ENCODE measurements around the gene ATP6V1F. TPM values are rescaled to one million over a fixed set of nuclear protein-coding genes. Genes with fewer than 3 reads are reported as not detected.

The ATP6V1F gene
- total and polyA plus RNA-seq, 5 donors from 2014 or later = 67.9 to 361 (median 331) TPM

DNA sequence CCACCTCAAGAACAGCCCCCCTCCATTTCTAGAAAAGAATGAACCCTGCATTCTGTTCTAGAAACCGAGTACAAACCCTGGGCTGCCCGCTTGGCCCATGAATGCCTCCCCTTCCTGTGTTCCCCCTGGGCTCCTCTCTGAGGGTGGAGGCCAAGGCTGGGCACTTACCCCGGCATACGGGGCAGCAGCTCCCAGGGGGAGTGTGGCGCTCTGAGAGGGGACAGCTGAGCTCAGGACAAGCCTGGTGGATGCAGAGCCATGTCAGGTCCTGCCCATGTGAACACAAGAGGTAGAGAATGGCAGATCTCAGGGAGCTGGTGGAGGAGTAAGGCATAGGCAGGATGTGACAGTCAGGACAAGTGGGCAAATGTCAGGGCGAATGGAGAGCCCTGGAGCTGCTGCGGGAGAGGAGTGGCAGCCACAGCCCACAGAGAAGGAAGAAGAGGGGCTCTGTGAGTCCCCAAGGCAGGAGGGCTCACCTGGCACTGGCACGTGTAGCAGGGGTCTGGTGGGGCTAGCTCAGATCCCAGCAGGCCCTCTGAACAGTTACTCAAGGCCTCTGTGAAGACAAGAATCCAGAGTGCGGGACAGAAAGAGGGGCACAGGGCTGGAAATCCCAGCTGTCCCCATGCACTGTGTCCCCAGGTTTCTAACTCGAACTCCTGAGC is 18.9 kb downstream of the ATP6V1F start:
- Histone ChIP-seq H3K9me3 (ENCODE audit: control insufficient read depth in 2 of 2, low read length in 2 of 2) (no peaks in the 10 kb centered on the region), H3K27ac (ENCODE audit: insufficient read depth, low read length, poor library complexity, severe bottlenecking) (no peak overlapping the region), H3K36me3 (ENCODE audit: control insufficient read depth, insufficient read depth, low read length) (no peaks in the 10 kb centered on the region), H3K4me3 (ENCODE audit: low read depth, low read length) (no peak overlapping the region), H3K4me1 (ENCODE audit: control insufficient read depth, insufficient read depth, low read length, poor library complexity, severe bottlenecking) (no peaks in the 10 kb centered on the region), H3K27me3 (ENCODE audit: control insufficient read depth, insufficient read depth, low read length) (no peaks in the 10 kb centered on the region)
- Mint-ChIP-seq H3K27me3 (no peaks in the 10 kb centered on the region), H3K4me1 (no peaks in the 10 kb centered on the region), H3K27ac (no peak overlapping the region), H3K9me3 (peaks cover 0 to 2% (median 0%) of the 10 kb centered on the region in 7 donors), H3K4me3 (no peak overlapping the region), H3K36me3 (no peaks in the 10 kb centered on the region)
- ATAC-seq (ENCODE audit: low read depth in 2 of 2) (no peak), DNase-seq (no peak)

DNA sequence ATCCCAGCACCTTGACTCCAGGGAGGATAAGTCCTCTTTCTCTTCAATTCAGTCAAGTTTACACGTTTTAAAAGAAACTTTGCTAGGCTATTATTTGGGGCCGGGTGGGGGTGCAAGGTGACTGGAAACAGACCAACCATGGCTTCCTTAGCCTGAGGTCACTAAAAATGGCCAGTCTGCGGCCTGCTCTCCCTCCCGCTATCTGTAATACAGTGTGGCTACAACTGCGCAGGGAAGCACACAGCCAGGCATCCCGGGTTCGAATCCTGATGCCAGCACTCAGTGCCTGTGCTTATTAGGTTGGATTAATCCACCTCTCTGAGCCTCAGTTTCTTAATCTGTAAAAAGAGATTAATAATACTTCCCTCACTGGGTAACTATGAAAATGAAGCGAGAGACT is 19.5 kb downstream of the ATP6V1F start:
- no peaks in the 10 kb centered on the region for H3K36me3 ChIP-seq (ENCODE audit: control insufficient read depth, insufficient read depth, low read length)
- H3K27me3 Mint-ChIP-seq = no peaks in the 10 kb centered on the region
- H3K27ac ChIP-seq (ENCODE audit: insufficient read depth, low read length, poor library complexity, severe bottlenecking) = no peak overlapping the region
- H3K36me3 Mint-ChIP-seq = no peaks in the 10 kb centered on the region
- DNase-seq (no peak), ATAC-seq (ENCODE audit: low read depth in 2 of 2) (no peak)
- H3K4me1 ChIP-seq (ENCODE audit: control insufficient read depth, insufficient read depth, low read length, poor library complexity, severe bottlenecking) = no peaks in the 10 kb centered on the region
- H3K4me3 ChIP-seq (ENCODE audit: low read depth, low read length) = no peak overlapping the region
- no peaks in the 10 kb centered on the region for H3K4me1 Mint-ChIP-seq
- peaks cover 0 to 2% (median 0%) of the 10 kb centered on the region in 7 donors for H3K9me3 Mint-ChIP-seq
- no peaks in the 10 kb centered on the region for H3K9me3 ChIP-seq (ENCODE audit: control insufficient read depth in 2 of 2, low read length in 2 of 2)
- no peak overlapping the region for H3K4me3 Mint-ChIP-seq
- H3K27me3 ChIP-seq (ENCODE audit: control insufficient read depth, insufficient read depth, low read length) = no peaks in the 10 kb centered on the region
- no peak overlapping the region for H3K27ac Mint-ChIP-seq

DNA sequence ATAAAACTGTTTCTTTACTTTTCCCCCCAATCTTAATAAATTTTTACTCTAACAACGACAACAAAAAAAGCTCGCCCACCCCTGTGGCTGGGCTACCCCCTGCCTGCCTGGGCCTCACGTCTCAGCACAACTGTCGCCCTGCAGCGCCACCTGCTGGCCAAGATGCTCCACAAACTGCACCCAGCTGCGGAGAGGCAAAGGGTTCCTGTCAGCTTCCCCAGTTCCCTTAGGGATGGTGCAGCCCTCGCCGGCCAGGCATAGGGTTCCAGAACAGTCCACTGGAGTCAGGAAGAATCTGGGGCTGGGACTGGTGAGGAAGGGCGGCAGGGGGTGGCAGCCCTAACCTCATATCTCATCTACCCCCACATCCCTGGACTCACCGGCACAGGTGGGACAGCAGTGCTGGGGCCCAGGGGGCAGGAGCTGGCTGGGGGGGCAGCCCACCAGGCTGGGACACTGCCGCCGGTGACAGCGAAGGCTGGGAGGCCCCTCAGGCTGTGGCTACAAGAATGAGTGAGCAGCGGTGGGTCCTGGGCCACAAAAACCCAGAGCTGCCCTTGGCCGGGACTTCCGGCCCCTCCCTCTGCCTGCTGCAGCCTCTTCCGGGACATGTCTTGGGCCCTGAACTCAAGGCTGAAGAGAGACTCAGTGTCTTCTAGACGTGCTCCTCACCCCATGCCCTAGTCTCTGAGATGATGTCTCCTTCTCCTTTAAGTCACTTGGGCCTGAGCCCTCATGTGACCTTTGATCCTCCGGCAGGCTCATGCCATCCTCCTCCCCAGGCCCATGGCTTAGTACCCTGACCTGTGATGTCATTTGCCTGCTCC is 21.2 kb downstream of the ATP6V1F start:
- H3K9me3 Mint-ChIP-seq = peaks cover 0 to 2% (median 0%) of the 10 kb centered on the region in 7 donors
- H3K27me3 ChIP-seq (ENCODE audit: control insufficient read depth, insufficient read depth, low read length) = no peaks in the 10 kb centered on the region
- H3K27ac Mint-ChIP-seq = peak overlapping the region in 1 of 3 donors; percentile 94

DNA sequence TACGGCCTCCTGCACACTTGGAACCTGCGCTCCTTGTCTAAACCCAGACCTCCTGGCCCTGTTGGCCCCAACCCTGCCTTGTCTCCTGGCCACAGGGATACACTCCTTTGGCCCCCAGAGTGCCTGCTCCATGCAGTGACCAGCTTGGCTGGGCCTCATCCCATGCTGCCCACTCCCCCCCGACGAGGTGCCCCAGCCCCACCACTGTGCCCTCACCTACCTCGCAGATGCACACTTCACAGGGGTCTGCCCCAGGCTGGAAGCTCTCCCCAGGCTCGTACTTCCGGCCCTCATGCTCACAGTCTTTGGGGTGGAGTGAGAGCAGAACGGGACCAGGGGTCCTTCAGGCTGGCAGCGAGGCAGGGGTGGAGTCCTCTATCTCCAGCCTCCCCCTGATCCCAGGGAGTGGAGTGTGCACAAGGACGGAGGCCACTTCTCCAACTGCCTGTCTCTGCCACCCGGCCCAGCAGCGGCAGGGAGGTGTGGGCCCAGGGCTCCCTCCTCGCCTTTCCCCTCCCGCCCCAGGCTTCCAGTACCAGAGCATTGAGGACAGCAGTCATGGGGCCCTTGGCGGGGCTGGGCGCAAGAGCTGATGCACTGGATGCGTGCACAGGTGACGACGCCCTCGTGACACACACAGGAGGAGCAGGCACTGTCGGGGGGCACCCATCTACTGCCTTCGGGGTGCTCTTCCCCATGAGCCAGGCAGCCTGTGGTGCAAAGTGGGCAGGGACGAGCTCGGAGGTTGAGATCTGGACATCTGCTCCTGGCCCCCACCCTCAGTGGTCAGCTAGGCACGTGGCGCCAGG is 22.1 kb downstream of the ATP6V1F start:
- Mint-ChIP-seq H3K9me3 (peaks cover 0 to 2% (median 0%) of the 10 kb centered on the region in 7 donors), H3K4me1 (peaks cover 0 to 5% (median 0%) of the 10 kb centered on the region in 4 donors), H3K27me3 (no peaks in the 10 kb centered on the region), H3K27ac (no peak overlapping the region), H3K36me3 (no peaks in the 10 kb centered on the region), H3K4me3 (no peak overlapping the region)
- Histone ChIP-seq H3K4me1 (ENCODE audit: control insufficient read depth, insufficient read depth, low read length, poor library complexity, severe bottlenecking) (no peaks in the 10 kb centered on the region), H3K9me3 (ENCODE audit: control insufficient read depth in 2 of 2, low read length in 2 of 2) (no peaks in the 10 kb centered on the region), H3K36me3 (ENCODE audit: control insufficient read depth, insufficient read depth, low read length) (no peaks in the 10 kb centered on the region), H3K27me3 (ENCODE audit: control insufficient read depth, insufficient read depth, low read length) (no peaks in the 10 kb centered on the region), H3K27ac (ENCODE audit: insufficient read depth, low read length, poor library complexity, severe bottlenecking) (no peak overlapping the region), H3K4me3 (ENCODE audit: low read depth, low read length) (no peak overlapping the region)
- ATAC-seq (ENCODE audit: low read depth in 2 of 2) = no peak
- DNase-seq = no peak

More for the DNA sequence above, 21.2 kb downstream of the ATP6V1F start:
- DNase-seq = peak; percentile 69 to 78 (median 75)
- peak; percentile 61 to 72 for ATAC-seq (ENCODE audit: low read depth in 2 of 2)
- no peaks in the 10 kb centered on the region for H3K9me3 ChIP-seq (ENCODE audit: control insufficient read depth in 2 of 2, low read length in 2 of 2)
- no peaks in the 10 kb centered on the region for H3K36me3 ChIP-seq (ENCODE audit: control insufficient read depth, insufficient read depth, low read length)
- Mint-ChIP-seq H3K4me1 (no peaks in the 10 kb centered on the region), H3K4me3 (peak overlapping the region in 1 of 4 donors; percentile 24), H3K27me3 (no peaks in the 10 kb centered on the region), H3K36me3 (no peaks in the 10 kb centered on the region)
- no peaks in the 10 kb centered on the region for H3K4me1 ChIP-seq (ENCODE audit: control insufficient read depth, insufficient read depth, low read length, poor library complexity, severe bottlenecking)
- no peak overlapping the region for H3K4me3 ChIP-seq (ENCODE audit: low read depth, low read length)
- H3K27ac ChIP-seq (ENCODE audit: insufficient read depth, low read length, poor library complexity, severe bottlenecking) = no peak overlapping the region

DNA sequence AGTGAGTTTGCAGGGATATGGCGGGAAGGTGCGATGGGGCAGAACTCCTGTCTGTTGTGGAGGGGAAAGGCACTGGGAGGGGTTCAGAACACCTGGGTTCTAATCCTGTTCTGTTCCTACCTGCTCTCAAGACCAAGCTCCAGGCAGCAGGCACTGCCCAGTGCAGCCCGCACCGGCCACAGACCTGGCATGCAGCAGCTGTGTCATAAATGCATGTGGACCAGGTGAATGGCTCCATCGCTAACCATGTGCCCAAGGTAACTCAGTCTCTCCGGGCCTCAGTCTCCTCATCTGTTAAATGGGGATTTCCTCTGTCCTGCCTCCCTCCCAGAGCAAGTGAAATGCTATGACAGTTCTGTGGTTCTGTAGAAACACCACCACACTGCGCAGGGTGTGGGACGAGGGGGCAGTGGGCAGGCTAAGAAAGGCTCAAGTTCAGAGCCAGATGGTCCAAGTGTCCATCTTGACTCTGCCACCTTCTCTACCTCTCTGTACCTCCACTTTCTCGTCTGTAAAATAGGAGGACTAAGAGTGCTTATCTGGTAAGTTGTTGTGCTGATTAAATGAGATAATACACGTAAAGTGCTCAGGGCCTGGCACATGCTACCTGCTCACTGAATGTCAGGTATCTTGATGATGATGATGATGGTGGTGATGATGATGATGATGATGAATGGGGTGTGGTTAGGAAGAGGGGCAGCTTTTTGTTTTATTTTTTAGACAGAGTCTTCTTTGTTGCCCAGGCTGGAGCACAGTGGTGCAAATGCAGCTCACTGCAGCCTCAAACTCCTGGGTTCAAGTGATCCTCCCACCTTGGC is 22.9 kb downstream of the ATP6V1F start:
- no peak overlapping the region for H3K27ac Mint-ChIP-seq
- H3K4me1 ChIP-seq (ENCODE audit: control insufficient read depth, insufficient read depth, low read length, poor library complexity, severe bottlenecking) = no peaks in the 10 kb centered on the region
- no peak for ATAC-seq (ENCODE audit: low read depth in 2 of 2)
- no peak overlapping the region for H3K27ac ChIP-seq (ENCODE audit: insufficient read depth, low read length, poor library complexity, severe bottlenecking)
- no peaks in the 10 kb centered on the region for H3K36me3 Mint-ChIP-seq
- H3K9me3 Mint-ChIP-seq = peaks cover 0 to 2% (median 0%) of the 10 kb centered on the region in 7 donors
- no peaks in the 10 kb centered on the region for H3K27me3 Mint-ChIP-seq
- H3K4me3 ChIP-seq (ENCODE audit: low read depth, low read length) = no peak overlapping the region
- H3K27me3 ChIP-seq (ENCODE audit: control insufficient read depth, insufficient read depth, low read length) = no peaks in the 10 kb centered on the region
- H3K4me3 Mint-ChIP-seq = no peak overlapping the region
- no peaks in the 10 kb centered on the region for H3K36me3 ChIP-seq (ENCODE audit: control insufficient read depth, insufficient read depth, low read length)
- H3K4me1 Mint-ChIP-seq = peaks cover 0 to 5% (median 0%) of the 10 kb centered on the region in 4 donors
- DNase-seq = no peak
- no peaks in the 10 kb centered on the region for H3K9me3 ChIP-seq (ENCODE audit: control insufficient read depth in 2 of 2, low read length in 2 of 2)

DNA sequence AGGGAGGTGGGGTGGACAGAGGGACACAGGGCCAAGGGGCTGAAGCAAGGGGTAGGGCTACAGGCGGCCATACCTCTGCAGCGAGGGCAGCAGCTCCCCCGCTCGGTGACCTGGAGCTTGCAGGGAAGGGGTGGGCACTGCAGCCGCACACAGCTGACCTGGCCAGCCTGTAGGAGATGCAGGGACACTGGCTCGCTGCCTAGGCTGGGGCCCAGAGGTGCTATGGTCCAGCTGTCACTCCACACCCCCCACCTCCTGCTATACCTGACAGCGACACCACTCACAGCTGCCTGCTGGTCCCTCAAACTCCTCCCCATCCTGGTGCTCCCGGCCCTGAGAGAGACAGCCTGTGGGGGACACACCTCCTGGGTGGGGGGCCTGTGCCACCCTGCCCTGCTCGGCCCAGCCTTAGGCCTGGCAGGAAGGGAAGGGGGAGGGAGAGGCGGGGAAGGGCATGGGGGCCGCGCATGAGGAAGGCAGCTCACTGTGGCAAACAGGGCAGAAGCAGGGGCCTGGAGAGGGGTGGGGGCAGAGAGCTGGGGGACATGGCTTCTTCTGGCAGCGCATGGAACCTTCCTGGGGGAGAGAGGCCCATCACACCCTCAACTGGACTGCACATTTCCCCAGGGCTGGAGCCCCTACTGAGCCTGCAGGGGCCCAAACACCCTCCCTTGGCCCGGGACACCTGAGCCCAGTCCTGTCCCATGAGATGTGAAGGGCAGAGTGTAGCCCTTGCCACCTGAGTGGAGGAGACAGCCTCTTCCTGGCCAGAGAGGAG is 23.9 kb downstream of the ATP6V1F start:
- Histone ChIP-seq H3K9me3 (ENCODE audit: control insufficient read depth in 2 of 2, low read length in 2 of 2) (no peaks in the 10 kb centered on the region), H3K4me3 (ENCODE audit: low read depth, low read length) (no peak overlapping the region), H3K36me3 (ENCODE audit: control insufficient read depth, insufficient read depth, low read length) (no peaks in the 10 kb centered on the region), H3K27ac (ENCODE audit: insufficient read depth, low read length, poor library complexity, severe bottlenecking) (no peak overlapping the region), H3K27me3 (ENCODE audit: control insufficient read depth, insufficient read depth, low read length) (no peaks in the 10 kb centered on the region), H3K4me1 (ENCODE audit: control insufficient read depth, insufficient read depth, low read length, poor library complexity, severe bottlenecking) (peaks cover 4% of the 10 kb centered on the region)
- H3K4me1 Mint-ChIP-seq = peaks cover 0 to 5% (median 0%) of the 10 kb centered on the region in 4 donors
- peaks cover under 1% of the 10 kb centered on the region for H3K27me3 Mint-ChIP-seq
- H3K36me3 Mint-ChIP-seq = no peaks in the 10 kb centered on the region
- ATAC-seq (ENCODE audit: low read depth in 2 of 2) (no peak), DNase-seq (no peak)
- no peak overlapping the region for H3K27ac Mint-ChIP-seq
- H3K4me3 Mint-ChIP-seq = no peak overlapping the region
- H3K9me3 Mint-ChIP-seq = no peaks in the 10 kb centered on the region

All from CD4-positive, CD25-positive, alpha-beta regulatory T cell (primary cell).